H9 (cell line): ENCODE results near the gene ANKS1B. TPM values are rescaled to one million over a fixed set of nuclear protein-coding genes. Genes with fewer than 3 reads are reported as not detected.

ENCODE experiments used
- DNase-seq: peaks from one replicate; pipeline ENCODE4 v3.0.0-alpha.2; 2017
- H2AFZ ChIP-seq: one replicate; pipeline ENCODE4 v1.6.1; 2013; ENCODE audit warnings: mild to moderate bottlenecking, low read length, control low read depth, moderate library complexity
- H2AK5ac ChIP-seq: 2 replicates; pipeline ENCODE4 v1.6.1; 2013; ENCODE audit warnings: low read length, control low read depth, mixed read lengths; ENCODE audit not compliant: insufficient read length
- H2BK120ac ChIP-seq: one replicate; pipeline ENCODE4 v1.6.1; 2013; ENCODE audit warnings: low read depth, mild to moderate bottlenecking, low read length, control low read depth, inconsistent platforms; ENCODE audit not compliant: poor library complexity, severe bottlenecking
- H2BK12ac ChIP-seq: 2 replicates; pipeline ENCODE4 v1.6.1; 2013; ENCODE audit warnings: low read length, control low read depth, mixed read lengths, low read depth; ENCODE audit not compliant: insufficient read length
- H2BK15ac ChIP-seq: 2 replicates; pipeline ENCODE4 v1.6.1; 2013; ENCODE audit warnings: low read depth, low read length, control low read depth
- H2BK20ac ChIP-seq: one replicate; pipeline ENCODE4 v1.6.1; 2013; ENCODE audit warnings: low read depth, mild to moderate bottlenecking, low read length, control low read depth, inconsistent platforms; ENCODE audit not compliant: poor library complexity, severe bottlenecking
- H2BK5ac ChIP-seq: 2 replicates; pipeline ENCODE4 v1.6.1; 2013; ENCODE audit warnings: low read length, control low read depth, mixed read lengths; ENCODE audit not compliant: insufficient read length
- H3K14ac ChIP-seq: 2 replicates; pipeline ENCODE4 v1.6.1; 2013; ENCODE audit warnings: low read length, control low read depth; ENCODE audit not compliant: insufficient read depth
- H3K18ac ChIP-seq: 2 replicates; pipeline ENCODE4 v1.6.1; 2013; ENCODE audit warnings: low read depth, mild to moderate bottlenecking, mixed read lengths, low read length, control low read depth; ENCODE audit not compliant: insufficient read length
- H3K23ac ChIP-seq: 2 replicates; pipeline ENCODE4 v1.6.1; 2013; ENCODE audit warnings: low read length, control low read depth, mixed read lengths, low read depth; ENCODE audit not compliant: insufficient read length
- H3K23me2 ChIP-seq: 2 replicates; pipeline ENCODE4 v1.6.1; 2013; ENCODE audit warnings: low read depth, mild to moderate bottlenecking, mixed read lengths, low read length, control low read depth; ENCODE audit not compliant: insufficient read length, poor library complexity, severe bottlenecking
- H3K27ac ChIP-seq: 2 replicates; pipeline ENCODE4 v1.5.1; 2013; ENCODE audit warnings: low read length, control low read depth, mixed read lengths, low read depth; ENCODE audit not compliant: insufficient read length
- H3K27me3 ChIP-seq: 2 replicates; pipeline ENCODE4 v1.6.1; 2013; ENCODE audit warnings: low read length, control low read depth, inconsistent platforms; ENCODE audit not compliant: insufficient read depth
- H3K4ac ChIP-seq: 2 replicates; pipeline ENCODE4 v1.6.1; 2013; ENCODE audit warnings: low read depth, mild to moderate bottlenecking, control low read depth, inconsistent platforms, low read length, moderate library complexity
- H3K4me1 ChIP-seq: 2 replicates; pipeline ENCODE4 v1.6.1; 2013; ENCODE audit warnings: low read length, control low read depth, inconsistent platforms; ENCODE audit not compliant: insufficient read depth
- H3K4me2 ChIP-seq: 2 replicates; pipeline ENCODE4 v1.6.1; 2013; ENCODE audit warnings: low read length, control low read depth, mixed read lengths; ENCODE audit not compliant: insufficient read length, insufficient read depth
- H3K56ac ChIP-seq: 2 replicates; pipeline ENCODE4 v1.6.1; 2013; ENCODE audit warnings: low read depth, mild to moderate bottlenecking, mixed read lengths, low read length, control low read depth; ENCODE audit not compliant: insufficient read length
- H3K79me1 ChIP-seq: 2 replicates; pipeline ENCODE4 v1.6.1; 2013; ENCODE audit warnings: low read depth, mild to moderate bottlenecking, moderate library complexity, low read length, control low read depth, inconsistent platforms; ENCODE audit not compliant: insufficient read depth, poor library complexity, severe bottlenecking
- H3K79me2 ChIP-seq: 2 replicates; pipeline ENCODE4 v1.6.1; 2013; ENCODE audit warnings: low read length, control low read depth, inconsistent platforms; ENCODE audit not compliant: insufficient read depth
- H3K9ac ChIP-seq: 2 replicates; pipeline ENCODE4 v1.6.1; 2013; ENCODE audit warnings: low read length, control low read depth, mixed read lengths; ENCODE audit not compliant: insufficient read length; ENCODE audit errors: extremely low read depth
- H3K9me3 ChIP-seq: one replicate; pipeline ENCODE4 v1.6.1; 2013; ENCODE audit warnings: low read depth, low read length, inconsistent platforms; ENCODE audit not compliant: control insufficient read depth
- H3T11ph ChIP-seq: one replicate; pipeline ENCODE4 v1.6.1; 2013; ENCODE audit warnings: mild to moderate bottlenecking, low read length, control low read depth, inconsistent platforms
- H4K20me1 ChIP-seq: one replicate; pipeline ENCODE4 v1.6.1; 2013; ENCODE audit not compliant: control insufficient read depth, insufficient read length, insufficient read depth
- H4K5ac ChIP-seq: 2 replicates; pipeline ENCODE4 v1.6.1; 2013; ENCODE audit warnings: low read depth, mild to moderate bottlenecking, mixed read lengths, low read length, control low read depth; ENCODE audit not compliant: insufficient read length
- H4K8ac ChIP-seq: replicated peaks from 2 replicates; pipeline ENCODE4 v1.6.1; 2013; ENCODE audit warnings: low read length, control low read depth, mixed read lengths, low read depth; ENCODE audit not compliant: insufficient read length
- H4K91ac ChIP-seq: 2 replicates; pipeline ENCODE4 v1.6.1; 2013; ENCODE audit warnings: low read depth, mild to moderate bottlenecking, moderate library complexity, mixed read lengths, low read length, control low read depth; ENCODE audit not compliant: insufficient read length
- H3K27ac Mint-ChIP-seq, 3 experiments: 2 replicates in 2 of 3; 3 replicates in 1 of 3; pipeline ENCODE4 v1.8.0; 2020 to 2021; ENCODE audit warnings: mixed read lengths in 3 of 3, mild to moderate bottlenecking in 1 of 3, moderate library complexity in 1 of 3
- H3K27me3 Mint-ChIP-seq: 2 replicates; pipeline ENCODE4 v1.8.0; 2021; ENCODE audit warnings: low read depth, mild to moderate bottlenecking, moderate library complexity, mixed read lengths
- H3K36me3 Mint-ChIP-seq, 3 experiments: 2 replicates in 2 of 3; 3 replicates in 1 of 3; pipeline ENCODE4 v1.8.0; 2020 to 2021; ENCODE audit warnings: low read depth in 3 of 3, mixed read lengths in 3 of 3; ENCODE audit not compliant: insufficient read depth in 1 of 3
- H3K4me1 Mint-ChIP-seq, 2 experiments: 2 replicates each; pipeline ENCODE4 v1.8.0; 2020; ENCODE audit warnings: mixed read lengths in 2 of 2
- H3K4me3 Mint-ChIP-seq, 2 experiments: 2 replicates in 1 of 2; 3 replicates in 1 of 2; pipeline ENCODE4 v1.8.0; 2020 to 2021; ENCODE audit warnings: mild to moderate bottlenecking in 2 of 2, mixed read lengths in 2 of 2, moderate library complexity in 1 of 2
- H3K9me3 Mint-ChIP-seq, 2 experiments: 2 replicates in 1 of 2; 3 replicates in 1 of 2; pipeline ENCODE4 v1.8.0; 2020; ENCODE audit warnings: mild to moderate bottlenecking in 2 of 2, mixed read lengths in 2 of 2, moderate library complexity in 1 of 2
- CTCF ChIP-seq: fragments of 200-600 bp; sonication (generic); conservative IDR thresholded peaks from 3 replicates; pipeline ENCODE4 v1.8.0; 2021; ENCODE audit warnings: antibody characterized with exemption, mild to moderate bottlenecking
- WGBS: extraction: QIAGEN DNeasy Blood & Tissue Kit; methylation state at CpG from one replicate; pipeline ENCODE4 v1.1.7; 2013; ENCODE audit warnings: missing lambda C conversion rate, low lambda C conversion rate, mixed read lengths; ENCODE audit not compliant: insufficient read length; ENCODE audit errors: extremely low coverage; 5-methylcytosine and 5-hydroxymethylcytosine counted together
- total RNA-seq: library from RNA; stranded (reverse); gene quantifications from 2 replicates; pipeline ENCODE4 v1.2.1, GENCODE V29; 2021

Gene ANKS1B
- total RNA-seq, 1 experiment from 2014 or later: 4.1 TPM

GRCh38 chr12:98754095-98754494, 1230.6 kb downstream of the ANKS1B start:
- H2BK12ac ChIP-seq: no peak overlapping the region
- H3K9me3 ChIP-seq: no peaks in the 10 kb centered on the region
- no peak for DNase-seq
- H3K79me1 ChIP-seq: no peaks in the 10 kb centered on the region
- H3K14ac ChIP-seq: no peak overlapping the region
- H2AK5ac ChIP-seq: no peak overlapping the region
- H2AFZ ChIP-seq: no peak overlapping the region
- no peaks in the 10 kb centered on the region for H3K79me2 ChIP-seq
- no CpG with 5 or more reads among the region's 5 CpGs for WGBS
- no peak overlapping the region for H3K9ac ChIP-seq
- no peaks in the 10 kb centered on the region for H3K27me3 ChIP-seq
- no peak for TF ChIP-seq CTCF
- H3K56ac ChIP-seq: no peak overlapping the region
- no peak overlapping the region for H4K91ac ChIP-seq
- H3K23me2 ChIP-seq: no peaks in the 10 kb centered on the region
- no peaks in the 10 kb centered on the region for H3K4me1 ChIP-seq
- H3T11ph ChIP-seq: no peak overlapping the region
- no peak overlapping the region for H3K4ac ChIP-seq
- no peaks in the 10 kb centered on the region; the same call in 1 of the 2 replicates for H3K27me3 Mint-ChIP-seq
- H3K4me1 Mint-ChIP-seq: peaks cover 8 to 10% of the 10 kb centered on the region in 2 experiments
- no peak overlapping the region for H3K4me3 Mint-ChIP-seq
- no peak overlapping the region for H2BK120ac ChIP-seq
- no peak overlapping the region for H4K8ac ChIP-seq
- no peak overlapping the region for H3K18ac ChIP-seq
- H3K36me3 Mint-ChIP-seq: no peaks in the 10 kb centered on the region
- no peak overlapping the region for H3K27ac Mint-ChIP-seq
- no peak overlapping the region for H4K5ac ChIP-seq
- H2BK5ac ChIP-seq: no peak overlapping the region
- no peaks in the 10 kb centered on the region for H4K20me1 ChIP-seq
- H3K9me3 Mint-ChIP-seq: no peaks in the 10 kb centered on the region
- H2BK15ac ChIP-seq: no peak overlapping the region
- H2BK20ac ChIP-seq: no peak overlapping the region
- no peak overlapping the region for H3K27ac ChIP-seq
- no peak overlapping the region for H3K23ac ChIP-seq
- no peak overlapping the region for H3K4me2 ChIP-seq
